GM21447 (cell line): Measurements from ENCODE around the gene PUDP.

Experiments
- ATAC-seq: cut with Tn5 transposase; IDR thresholded peaks from one replicate; pipeline ENCODE4 v1.9.1; 2021; ENCODE audit not compliant: unreplicated experiment

The PUDP gene

GRCh38 chrX:7147413-7147977 lies 458 bp downstream of the PUDP start, which contains the start of gene STS:
TSS of gene STS (plus strand) at chrX:7147712. CDS start at chrX:7253200, 105,488 bp downstream.
- peak; percentile 36 for ATAC-seq

- peak; percentile 39 for ATAC-seq
These were observed 1.1 kb downstream of the PUDP start for GRCh38 chrX:7146703-7147412.

GRCh38 chrX:7146020-7146702 lies 1.8 kb downstream of the PUDP start:
- no peak for ATAC-seq

- no peak for ATAC-seq
These were observed 2.5 kb downstream of the PUDP start for GRCh38 chrX:7145454-7145853.

- no peak for ATAC-seq
These were observed 3.9 kb downstream of the PUDP start for GRCh38 chrX:7143941-7144525.

GRCh38 chrX:7143076-7143475 lies 4.9 kb downstream of the PUDP start:
- ATAC-seq: no peak

GRCh38 chrX:7139202-7140081 lies 8.5 kb downstream of the PUDP start:
- ATAC-seq: no peak

- no peak for ATAC-seq
These were observed 13.0 kb downstream of the PUDP start for GRCh38 chrX:7134981-7135380.

GRCh38 chrX:7133050-7133440 lies 14.9 kb downstream of the PUDP start:
- ATAC-seq: no peak

- ATAC-seq: peak; percentile 50
These were observed 15.5 kb downstream of the PUDP start for GRCh38 chrX:7132335-7133049.

- no peak for ATAC-seq
These were observed 16.3 kb downstream of the PUDP start for GRCh38 chrX:7131621-7132020.

GRCh38 chrX:7127056-7127455 lies 20.9 kb downstream of the PUDP start:
- no peak for ATAC-seq

- ATAC-seq: no peak
These were observed 27.1 kb downstream of the PUDP start for GRCh38 chrX:7120878-7121219.

GRCh38 chrX:7119950-7120877 lies 27.7 kb downstream of the PUDP start:
- ATAC-seq: peak; percentile 41

- peak; percentile 43 for ATAC-seq
These were observed 30.4 kb downstream of the PUDP start for GRCh38 chrX:7117587-7117986.

GRCh38 chrX:7116081-7116480 lies 31.9 kb downstream of the PUDP start:
- ATAC-seq: no peak

GRCh38 chrX:7115557-7115956 lies 32.4 kb downstream of the PUDP start:
- ATAC-seq: peak; percentile 62

GRCh38 chrX:7112071-7112470 lies 35.9 kb downstream of the PUDP start:
- ATAC-seq: no peak

GRCh38 chrX:7111518-7111917 lies 36.4 kb downstream of the PUDP start:
- no peak for ATAC-seq
